Thyroid gland (tissue), 4 donors: ENCODE results near the gene SHQ1. TPM values are rescaled to one million over a fixed set of nuclear protein-coding genes. Genes with fewer than 3 reads are reported as not detected.

Source experiments
- DNase-seq, 2 donors: peaks; one replicate each; pipeline ENCODE4 v3.0.0-alpha.2; 2019
- H3K27ac ChIP-seq, 3 donors: fragments of 200-600 bp; sonication (generic); 1 replicate in 2 of 3; 2 replicates in 1 of 3; pipeline ENCODE4 v1.5.1; 2016 to 2019; ENCODE audit warnings: mild to moderate bottlenecking in 1 of 3, moderate library complexity in 1 of 3
- H3K27me3 ChIP-seq: fragments of 200-600 bp; sonication (generic); one replicate; pipeline ENCODE4 v1.5.1; 2019
- H3K36me3 ChIP-seq, 2 donors: fragments of 200-600 bp; sonication (generic); one replicate each; pipeline ENCODE4 v1.5.1; 2016 to 2019
- H3K4me1 ChIP-seq, 2 donors: fragments of 200-600 bp; sonication (generic); one replicate each; pipeline ENCODE4 v1.5.1; 2017 to 2019
- H3K4me3 ChIP-seq, 3 donors: fragments of 200-600 bp; sonication (generic); replicated peaks in 1 of 3; 1 replicate in 2 of 3; 2 replicates in 1 of 3; pipeline ENCODE4 v1.5.1; 2016; ENCODE audit warnings: mild to moderate bottlenecking in 1 of 3
- H3K9me3 ChIP-seq: fragments of 200-600 bp; sonication (generic); one replicate; pipeline ENCODE4 v1.5.1; 2017
- POLR2A ChIP-seq, 2 donors: fragments of 450-650 bp; IDR thresholded peaks; one replicate each; pipeline ENCODE4 v1.6.1; 2017; ENCODE audit warnings: antibody characterized with exemption in 2 of 2, mild to moderate bottlenecking in 2 of 2, moderate library complexity in 1 of 2
- WGBS, 2 donors: methylation state at CpG; one replicate each; pipeline ENCODE4 v1.1.5; 2017; 5-methylcytosine and 5-hydroxymethylcytosine counted together
- intact Hi-C: fragments of 100-400 bp; cut with DNase I; formaldehyde crosslinking; loops from one replicate; pipeline ENCODE4 v1.15.1; 2023
- total RNA-seq, 4 donors: library from RNA; depleted of rRNA; stranded (reverse); fragments of >200 nt; gene quantifications; one replicate each; pipeline ENCODE4 v1.2.3, GENCODE V29; 2016
- TF ChIP-seq, protein P1 (sequence below), 6 experiments: fragments of 200-600 bp in 3 of 6; fragments of 450-650 bp in 3 of 6; sonication (generic) in 3 of 6; IDR thresholded peaks; one replicate each; pipeline ENCODE4 v1.5.1; 2016 to 2019; ENCODE audit warnings: antibody characterized with exemption in 6 of 6, mild to moderate bottlenecking in 2 of 6, inconsistent platforms in 1 of 6, moderate library complexity in 1 of 6

SHQ1 gene
- total RNA-seq, 4 donors from 2014 or later, result 17.7 to 33.7 (median 26.3) TPM

DNA sequence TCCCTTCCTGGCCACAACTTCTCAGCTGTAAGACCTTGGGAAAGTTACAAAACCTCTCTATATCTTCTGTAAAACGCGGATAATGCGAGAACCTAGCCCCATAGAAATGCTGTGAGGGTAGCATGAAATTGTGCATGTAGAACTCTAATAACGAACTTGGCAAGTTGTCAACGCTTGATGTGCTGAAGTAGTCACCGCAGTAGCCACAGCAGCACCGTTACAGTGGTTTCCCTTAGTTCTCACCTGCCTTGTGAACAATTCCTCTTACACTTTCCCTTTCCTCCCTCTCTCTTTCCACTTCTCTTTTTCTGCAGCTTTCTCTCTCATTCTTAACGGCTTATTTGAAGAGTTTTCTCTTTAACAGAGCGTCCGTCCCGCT is 447 bp upstream of the SHQ1 start:
- Histone ChIP-seq H3K27ac (no peak overlapping the region), H3K27me3 (no peaks in the 10 kb centered on the region), H3K9me3 (no peaks in the 10 kb centered on the region), H3K4me1 (peaks cover 13 to 20% of the 10 kb centered on the region in 2 donors), H3K36me3 (no peaks in the 10 kb centered on the region), H3K4me3 (peak overlapping the region; percentile 8 to 82 (median 79))
- no peak for TF ChIP-seq POLR2A (IDR thresholded peaks at IDR 0.05)
- TF ChIP-seq, protein P1, sequence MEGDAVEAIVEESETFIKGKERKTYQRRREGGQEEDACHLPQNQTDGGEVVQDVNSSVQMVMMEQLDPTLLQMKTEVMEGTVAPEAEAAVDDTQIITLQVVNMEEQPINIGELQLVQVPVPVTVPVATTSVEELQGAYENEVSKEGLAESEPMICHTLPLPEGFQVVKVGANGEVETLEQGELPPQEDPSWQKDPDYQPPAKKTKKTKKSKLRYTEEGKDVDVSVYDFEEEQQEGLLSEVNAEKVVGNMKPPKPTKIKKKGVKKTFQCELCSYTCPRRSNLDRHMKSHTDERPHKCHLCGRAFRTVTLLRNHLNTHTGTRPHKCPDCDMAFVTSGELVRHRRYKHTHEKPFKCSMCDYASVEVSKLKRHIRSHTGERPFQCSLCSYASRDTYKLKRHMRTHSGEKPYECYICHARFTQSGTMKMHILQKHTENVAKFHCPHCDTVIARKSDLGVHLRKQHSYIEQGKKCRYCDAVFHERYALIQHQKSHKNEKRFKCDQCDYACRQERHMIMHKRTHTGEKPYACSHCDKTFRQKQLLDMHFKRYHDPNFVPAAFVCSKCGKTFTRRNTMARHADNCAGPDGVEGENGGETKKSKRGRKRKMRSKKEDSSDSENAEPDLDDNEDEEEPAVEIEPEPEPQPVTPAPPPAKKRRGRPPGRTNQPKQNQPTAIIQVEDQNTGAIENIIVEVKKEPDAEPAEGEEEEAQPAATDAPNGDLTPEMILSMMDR (IDR thresholded peaks at IDR 0.05), result no peak
- intact Hi-C loops, result no loop called here
- 1 to 3% methylated on average over 11 of the region's 11 CpGs for WGBS, 2 donors
- DNase-seq, result no peak

DNA sequence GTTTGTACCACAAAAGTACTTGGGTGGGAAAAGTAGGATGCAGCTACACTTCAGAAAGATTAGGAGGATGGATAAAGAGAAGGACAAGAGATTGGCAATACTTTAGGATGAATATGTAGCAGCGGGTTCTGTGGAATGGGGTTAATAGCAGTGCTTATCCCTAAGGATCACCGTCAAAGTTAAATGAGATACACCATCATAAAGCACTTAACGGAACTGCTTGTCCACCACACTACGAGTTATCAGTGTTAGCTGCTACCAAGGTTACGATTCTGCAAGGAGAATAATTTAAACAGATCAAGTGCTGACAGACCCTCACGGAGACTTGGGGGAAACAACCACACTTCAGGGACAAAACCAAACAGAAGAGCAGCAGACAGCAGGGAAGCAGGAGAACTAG is 963 bp downstream of the SHQ1 start:
- H3K27ac ChIP-seq, result peak overlapping the region in 1 of 3 donors; percentile 52
- H3K9me3 ChIP-seq, result no peaks in the 10 kb centered on the region
- 20% methylated on average over 6 of the region's 6 CpGs for WGBS, 2 donors
- H3K36me3 ChIP-seq, result no peaks in the 10 kb centered on the region
- H3K27me3 ChIP-seq, result no peaks in the 10 kb centered on the region
- peak overlapping the region in 2 of 3 donors; percentile 79 to 82 for H3K4me3 ChIP-seq
- intact Hi-C loops, result no loop called here
- TF ChIP-seq POLR2A (IDR thresholded peaks at IDR 0.05), result no peak
- TF ChIP-seq, protein P1 (IDR thresholded peaks at IDR 0.05), result no peak
- no peak for DNase-seq
- H3K4me1 ChIP-seq, result peaks cover 13 to 20% of the 10 kb centered on the region in 2 donors

DNA sequence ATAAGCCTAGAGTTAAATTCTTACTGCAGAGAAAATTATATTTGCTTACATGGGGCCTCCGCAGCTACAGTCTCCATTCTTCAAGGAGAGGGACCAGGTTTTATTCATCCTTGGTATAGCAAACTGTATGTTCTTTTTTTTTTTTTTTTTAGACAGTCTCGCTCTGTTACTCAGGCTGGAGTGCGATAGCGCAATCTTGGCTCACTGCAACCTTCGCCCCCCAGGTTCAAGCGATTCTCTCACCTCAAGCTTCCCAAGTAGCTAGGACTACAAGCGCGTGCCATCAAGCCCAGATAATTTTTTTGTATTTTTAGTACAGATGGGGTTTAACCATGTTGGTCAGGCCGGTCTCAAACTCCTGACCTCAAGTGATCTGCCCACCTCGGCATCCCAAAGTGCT is 2.1 kb downstream of the SHQ1 start:
- TF ChIP-seq, protein P1 (IDR thresholded peaks at IDR 0.05), result no peak
- no peak for TF ChIP-seq POLR2A (IDR thresholded peaks at IDR 0.05)
- H3K9me3 ChIP-seq, result no peaks in the 10 kb centered on the region
- intact Hi-C loops, result no loop called here
- no peaks in the 10 kb centered on the region for H3K27me3 ChIP-seq
- WGBS, 2 donors, result 95 to 96% methylated on average over 10 of the region's 10 CpGs
- peaks cover 0 to 6% of the 10 kb centered on the region in 2 donors for H3K36me3 ChIP-seq
- H3K27ac ChIP-seq, result no peak overlapping the region
- H3K4me3 ChIP-seq, result no peak overlapping the region
- H3K4me1 ChIP-seq, result peaks cover 13 to 20% of the 10 kb centered on the region in 2 donors
- DNase-seq, result no peak

DNA sequence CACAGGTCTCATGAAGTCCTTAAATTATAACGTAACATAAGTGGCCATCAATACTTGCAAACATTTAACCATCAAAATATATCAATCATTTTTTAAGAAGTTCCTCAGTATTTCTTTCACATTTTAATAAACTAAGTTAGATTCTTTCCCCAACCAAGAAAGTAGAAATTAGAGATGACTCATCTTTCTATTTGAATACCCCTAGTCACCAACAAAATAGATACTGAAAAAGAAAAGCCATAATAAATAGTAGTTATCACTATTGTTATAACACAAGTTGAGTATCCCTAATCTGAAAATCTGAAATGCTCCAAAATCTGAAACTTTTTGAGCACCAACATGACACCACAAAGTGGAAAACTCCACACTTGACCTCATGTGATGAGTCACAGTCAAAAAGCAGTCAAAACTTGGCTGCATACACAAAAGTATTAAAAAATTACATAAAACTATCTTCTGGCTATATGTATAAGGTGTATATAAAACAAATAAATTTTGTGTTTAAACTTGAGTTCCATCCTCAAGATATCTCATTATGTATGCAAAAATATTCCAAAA is 3.7 kb downstream of the SHQ1 start:
- Histone ChIP-seq H3K4me3 (no peak overlapping the region), H3K27me3 (no peaks in the 10 kb centered on the region), H3K4me1 (peaks cover 13 to 20% of the 10 kb centered on the region in 2 donors), H3K9me3 (no peaks in the 10 kb centered on the region), H3K36me3 (peaks cover 0 to 7% of the 10 kb centered on the region in 2 donors), H3K27ac (no peak overlapping the region)
- no peak for DNase-seq
- 95 to 96% methylated on average over 1 of the region's 1 CpG for WGBS, 2 donors
- intact Hi-C loops, result no loop called here
- TF ChIP-seq, protein P1 (IDR thresholded peaks at IDR 0.05), result no peak
- TF ChIP-seq POLR2A (IDR thresholded peaks at IDR 0.05), result no peak

DNA sequence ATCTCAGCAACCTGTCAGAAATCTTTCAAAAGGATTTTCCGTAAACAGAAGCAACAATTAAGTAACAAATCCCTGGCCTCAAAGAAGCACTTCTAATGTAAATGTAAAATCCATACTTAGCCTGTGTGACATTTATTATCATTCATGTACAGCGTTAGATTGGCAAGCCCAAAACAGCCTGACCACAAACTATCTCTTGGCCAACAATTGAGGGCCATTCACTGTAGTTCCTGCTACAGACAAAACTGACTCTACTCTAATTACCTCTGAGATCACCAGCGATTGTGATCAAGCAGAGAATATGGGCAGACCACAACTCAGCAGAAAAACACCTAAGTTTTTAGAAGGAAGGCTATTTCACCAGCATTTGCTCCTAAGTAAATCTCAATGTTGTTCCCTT is 9.2 kb downstream of the SHQ1 start:
- H3K4me1 ChIP-seq, result peaks cover 3 to 5% of the 10 kb centered on the region in 2 donors
- no peak overlapping the region for H3K27ac ChIP-seq
- H3K9me3 ChIP-seq, result no peaks in the 10 kb centered on the region
- H3K4me3 ChIP-seq, result no peak overlapping the region
- intact Hi-C loops, result no loop called here
- no peak for DNase-seq
- peaks cover 0 to 7% of the 10 kb centered on the region in 2 donors for H3K36me3 ChIP-seq
- TF ChIP-seq, protein P1 (IDR thresholded peaks at IDR 0.05), result no peak
- no peak for TF ChIP-seq POLR2A (IDR thresholded peaks at IDR 0.05)
- WGBS, 2 donors, result 96% methylated on average over 3 of the region's 3 CpGs
- H3K27me3 ChIP-seq, result no peaks in the 10 kb centered on the region
